ENCODE data around the gene PSD2. TPM values are rescaled to one million over a fixed set of nuclear protein-coding genes. Genes with fewer than 3 reads are reported as not detected.

The PSD2 gene
- total RNA-seq, 1 donor from 2014 or later = not detected

GRCh38 chr5:139885172-139885856 is 89.7 kb downstream of the PSD2 start:
- ATAC-seq (ENCODE audit: low read depth) (no peak), DNase-seq (no peak)
- no peaks in the 10 kb centered on the region for H3K36me3 Mint-ChIP-seq (ENCODE audit: low read depth)
- CTCF ChIA-PET = no interaction called here
- H3K27ac Mint-ChIP-seq = no peak overlapping the region
- peaks cover 4% of the 10 kb centered on the region for H3K4me1 Mint-ChIP-seq
- POLR2A ChIA-PET = no interaction called here
- TF ChIP-seq CTCF (IDR thresholded peaks at IDR 0.05) = no peak
- H3K4me3 Mint-ChIP-seq = no peak overlapping the region
- peaks cover 22% of the 10 kb centered on the region for H3K27me3 Mint-ChIP-seq
- peaks cover 3% of the 10 kb centered on the region for H3K9me3 Mint-ChIP-seq
- intact Hi-C loops (cut with micrococcal nuclease) = no loop called here

GRCh38 chr5:139885857-139886208 is 90.2 kb downstream of the PSD2 start:
- H3K4me1 Mint-ChIP-seq = peaks cover 4% of the 10 kb centered on the region
- no peak overlapping the region for H3K4me3 Mint-ChIP-seq
- POLR2A ChIA-PET = no interaction called here
- peaks cover 24% of the 10 kb centered on the region for H3K27me3 Mint-ChIP-seq
- no peak for TF ChIP-seq CTCF (IDR thresholded peaks at IDR 0.05)
- H3K27ac Mint-ChIP-seq = no peak overlapping the region
- H3K9me3 Mint-ChIP-seq = peaks cover 3% of the 10 kb centered on the region
- H3K36me3 Mint-ChIP-seq (ENCODE audit: low read depth) = no peaks in the 10 kb centered on the region
- ATAC-seq (ENCODE audit: low read depth) = no peak
- CTCF ChIA-PET = no interaction called here
- intact Hi-C loops (cut with micrococcal nuclease) = no loop called here
- no peak for DNase-seq

GRCh38 chr5:139886213-139886612 is 90.6 kb downstream of the PSD2 start:
- POLR2A ChIA-PET = no interaction called here
- no peak for TF ChIP-seq CTCF (IDR thresholded peaks at IDR 0.05)
- ATAC-seq (ENCODE audit: low read depth) (no peak), DNase-seq (no peak)
- H3K4me3 Mint-ChIP-seq = no peak overlapping the region
- no peak overlapping the region for H3K27ac Mint-ChIP-seq
- peaks cover 4% of the 10 kb centered on the region for H3K4me1 Mint-ChIP-seq
- CTCF ChIA-PET = no interaction called here
- H3K36me3 Mint-ChIP-seq (ENCODE audit: low read depth) = no peaks in the 10 kb centered on the region
- intact Hi-C loops (cut with micrococcal nuclease) = no loop called here
- peaks cover 3% of the 10 kb centered on the region for H3K9me3 Mint-ChIP-seq
- peaks cover 26% of the 10 kb centered on the region for H3K27me3 Mint-ChIP-seq

- POLR2A ChIA-PET = no interaction called here
- intact Hi-C loops (cut with micrococcal nuclease) = no loop called here
- DNase-seq = no peak
- Mint-ChIP-seq H3K4me3 (no peak overlapping the region), H3K27ac (no peak overlapping the region), H3K27me3 (peaks cover 36% of the 10 kb centered on the region), H3K36me3 (ENCODE audit: low read depth) (no peaks in the 10 kb centered on the region), H3K4me1 (peaks cover 4% of the 10 kb centered on the region), H3K9me3 (peaks cover 3% of the 10 kb centered on the region)
- CTCF ChIA-PET = no interaction called here
- TF ChIP-seq CTCF (IDR thresholded peaks at IDR 0.05) = no peak
- ATAC-seq (ENCODE audit: low read depth) = no peak
Observed at GRCh38 chr5:139888370-139888769, 92.8 kb downstream of the PSD2 start.

GRCh38 chr5:139889410-139889809 is 93.8 kb downstream of the PSD2 start:
- intact Hi-C loops (cut with micrococcal nuclease) = no loop called here
- no peak overlapping the region for H3K27ac Mint-ChIP-seq
- H3K36me3 Mint-ChIP-seq (ENCODE audit: low read depth) = no peaks in the 10 kb centered on the region
- TF ChIP-seq CTCF (IDR thresholded peaks at IDR 0.05) = no peak
- H3K4me3 Mint-ChIP-seq = no peak overlapping the region
- CTCF ChIA-PET = interaction anchor here (1.4 kb wide), 1 partner anchor 102 kb away, joined by 3 read pairs; no protein-coding TSS in a partner anchor
- peaks cover 36% of the 10 kb centered on the region for H3K27me3 Mint-ChIP-seq
- peaks cover 4% of the 10 kb centered on the region for H3K4me1 Mint-ChIP-seq
- peaks cover 3% of the 10 kb centered on the region for H3K9me3 Mint-ChIP-seq
- DNase-seq (no peak), ATAC-seq (ENCODE audit: low read depth) (no peak)
- POLR2A ChIA-PET = no interaction called here

Measured in activated B cell treated with CpG ODN at 0.5 μM for 24 hours (primary cell).